ENCODE results near the gene SPAG8. TPM values are rescaled to one million over a fixed set of nuclear protein-coding genes. Genes with fewer than 3 reads are reported as not detected.

The SPAG8 gene
- total RNA-seq, 2 experiments from 2014 or later: 0.81 to 1.3 TPM

DNA sequence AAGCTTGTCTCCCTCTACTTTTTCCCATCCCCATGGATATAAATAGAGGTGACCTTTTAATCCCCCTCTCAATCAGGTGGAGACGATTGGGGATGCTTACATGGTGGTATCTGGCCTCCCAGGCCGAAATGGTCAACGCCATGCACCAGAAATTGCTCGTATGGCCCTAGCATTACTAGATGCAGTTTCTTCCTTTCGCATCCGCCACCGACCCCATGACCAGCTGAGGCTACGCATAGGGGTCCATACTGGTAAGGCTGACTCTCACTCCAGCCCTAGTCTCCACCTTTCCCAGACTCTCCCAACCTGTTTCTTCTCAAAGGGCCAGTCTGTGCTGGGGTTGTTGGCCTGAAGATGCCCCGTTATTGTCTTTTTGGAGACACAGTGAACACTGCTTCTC is 3.6 kb downstream of the SPAG8 start:
- Histone ChIP-seq H3K4me3 (ENCODE audit: low read length) (no peak overlapping the region), H3K4me1 (ENCODE audit: insufficient read depth, low read length) (peaks cover 28% of the 10 kb centered on the region), H3K27me3 (ENCODE audit: control insufficient read depth in 1 of 2, insufficient read depth in 2 of 2, low read length in 2 of 2) (no peaks in the 10 kb centered on the region), H3K36me3 (ENCODE audit: insufficient read depth, low read length) (peaks cover 37% of the 10 kb centered on the region), H3K9me3 (ENCODE audit: control insufficient read depth in 1 of 2, insufficient read depth in 1 of 2, low read length in 2 of 2) (no peaks in the 10 kb centered on the region), H3K27ac (ENCODE audit: low read depth in 1 of 2, low read length in 2 of 2) (no peak overlapping the region)
- POLR2A ChIA-PET: no interaction called here
- peaks cover 25% of the 10 kb centered on the region for H3K4me1 Mint-ChIP-seq (ENCODE audit: low read depth)
- H3K27me3 Mint-ChIP-seq: no peaks in the 10 kb centered on the region
- no peak overlapping the region for H3K4me3 Mint-ChIP-seq
- peaks cover 51% of the 10 kb centered on the region for H3K36me3 Mint-ChIP-seq (ENCODE audit: low read depth)
- intact Hi-C loops (cut with DNase I, micrococcal nuclease): loop anchor here in 1 of 2 experiments (2.0 kb wide), 1 partner anchor 14 kb away; no protein-coding TSS in a partner anchor
- H3K9me3 Mint-ChIP-seq: no peaks in the 10 kb centered on the region
- no peak for DNase-seq
- CTCF ChIA-PET: no interaction called here
- no peak for ATAC-seq (ENCODE audit: poor library complexity)
- no peak overlapping the region for H3K27ac Mint-ChIP-seq
- TF ChIP-seq, protein P1, sequence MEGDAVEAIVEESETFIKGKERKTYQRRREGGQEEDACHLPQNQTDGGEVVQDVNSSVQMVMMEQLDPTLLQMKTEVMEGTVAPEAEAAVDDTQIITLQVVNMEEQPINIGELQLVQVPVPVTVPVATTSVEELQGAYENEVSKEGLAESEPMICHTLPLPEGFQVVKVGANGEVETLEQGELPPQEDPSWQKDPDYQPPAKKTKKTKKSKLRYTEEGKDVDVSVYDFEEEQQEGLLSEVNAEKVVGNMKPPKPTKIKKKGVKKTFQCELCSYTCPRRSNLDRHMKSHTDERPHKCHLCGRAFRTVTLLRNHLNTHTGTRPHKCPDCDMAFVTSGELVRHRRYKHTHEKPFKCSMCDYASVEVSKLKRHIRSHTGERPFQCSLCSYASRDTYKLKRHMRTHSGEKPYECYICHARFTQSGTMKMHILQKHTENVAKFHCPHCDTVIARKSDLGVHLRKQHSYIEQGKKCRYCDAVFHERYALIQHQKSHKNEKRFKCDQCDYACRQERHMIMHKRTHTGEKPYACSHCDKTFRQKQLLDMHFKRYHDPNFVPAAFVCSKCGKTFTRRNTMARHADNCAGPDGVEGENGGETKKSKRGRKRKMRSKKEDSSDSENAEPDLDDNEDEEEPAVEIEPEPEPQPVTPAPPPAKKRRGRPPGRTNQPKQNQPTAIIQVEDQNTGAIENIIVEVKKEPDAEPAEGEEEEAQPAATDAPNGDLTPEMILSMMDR (IDR thresholded peaks at IDR 0.05): no peak

DNA sequence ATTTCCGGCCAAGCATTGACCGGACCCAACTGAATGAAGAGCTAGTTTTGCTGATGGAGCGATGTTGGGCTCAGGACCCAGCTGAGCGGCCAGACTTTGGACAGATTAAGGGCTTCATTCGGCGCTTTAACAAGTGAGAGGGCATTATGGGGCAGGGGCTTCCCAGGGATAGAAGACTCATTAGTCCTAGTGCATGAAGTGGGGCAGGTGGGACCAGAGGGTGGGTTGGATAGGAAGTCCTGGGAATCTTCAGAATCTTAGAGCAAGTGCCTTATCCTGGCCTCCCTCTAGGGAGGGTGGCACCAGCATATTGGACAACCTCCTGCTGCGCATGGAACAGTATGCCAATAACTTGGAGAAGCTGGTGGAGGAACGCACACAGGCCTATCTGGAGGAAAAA is 6.0 kb downstream of the SPAG8 start:
- Histone ChIP-seq H3K4me3 (ENCODE audit: low read length) (no peak overlapping the region), H3K9me3 (ENCODE audit: control insufficient read depth in 1 of 2, insufficient read depth in 1 of 2, low read length in 2 of 2) (no peaks in the 10 kb centered on the region), H3K4me1 (ENCODE audit: insufficient read depth, low read length) (peaks cover 5% of the 10 kb centered on the region), H3K27ac (ENCODE audit: low read depth in 1 of 2, low read length in 2 of 2) (no peak overlapping the region), H3K36me3 (ENCODE audit: insufficient read depth, low read length) (peaks cover 50% of the 10 kb centered on the region), H3K27me3 (ENCODE audit: control insufficient read depth in 1 of 2, insufficient read depth in 2 of 2, low read length in 2 of 2) (no peaks in the 10 kb centered on the region)
- peaks cover 66% of the 10 kb centered on the region for H3K36me3 Mint-ChIP-seq (ENCODE audit: low read depth)
- no peak overlapping the region for H3K4me3 Mint-ChIP-seq
- H3K9me3 Mint-ChIP-seq: no peaks in the 10 kb centered on the region
- H3K27ac Mint-ChIP-seq: no peak overlapping the region
- ChIA-PET CTCF (no interaction called here), POLR2A (interaction anchor here (0.8 kb wide), 1 partner anchor 8 kb away, joined by 4 read pairs; the partner anchor contains the start of gene HINT2)
- no peak for ATAC-seq (ENCODE audit: poor library complexity)
- DNase-seq: no peak
- no peaks in the 10 kb centered on the region for H3K27me3 Mint-ChIP-seq
- TF ChIP-seq, protein P1 (IDR thresholded peaks at IDR 0.05): no peak
- intact Hi-C loops (cut with DNase I, micrococcal nuclease): no loop called here
- H3K4me1 Mint-ChIP-seq (ENCODE audit: low read depth): peaks cover 3% of the 10 kb centered on the region

DNA sequence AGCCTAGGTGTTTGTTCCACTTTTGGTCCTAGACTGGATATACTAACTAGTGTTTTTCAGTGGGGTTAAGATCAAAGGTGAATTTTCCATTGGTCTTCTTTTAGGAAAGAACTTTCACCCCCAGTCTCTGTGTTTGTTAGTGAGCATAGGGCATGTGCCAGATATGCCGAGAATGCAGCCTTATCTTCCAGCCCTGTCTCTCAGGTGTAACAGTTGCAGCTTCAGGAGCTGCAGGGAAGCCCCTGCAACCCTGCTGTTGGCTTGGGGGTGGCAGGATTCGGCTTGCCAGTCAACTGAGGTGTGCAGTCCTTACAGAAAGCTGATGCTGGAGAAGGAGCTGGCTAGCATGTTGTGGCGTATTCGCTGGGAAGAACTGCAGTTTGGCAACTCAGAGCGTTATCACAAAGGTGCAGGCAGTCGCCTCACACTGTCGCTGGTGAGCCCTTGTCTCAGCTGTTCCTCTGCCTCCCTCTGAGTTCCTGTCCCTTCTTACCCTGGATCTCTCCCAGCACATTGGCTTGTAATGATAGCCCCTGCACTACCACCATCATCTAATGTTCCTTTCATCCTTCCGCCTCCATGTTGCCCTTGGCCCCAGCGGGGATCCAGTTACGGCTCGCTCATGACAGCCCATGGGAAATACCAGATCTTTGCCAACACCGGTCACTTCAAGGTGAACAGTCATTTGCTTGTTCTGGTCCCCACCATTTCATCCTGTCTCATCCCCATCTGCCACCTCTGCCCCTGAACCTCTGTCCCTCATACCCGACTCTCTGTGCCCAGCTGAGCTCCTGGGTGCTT is 10.5 kb downstream of the SPAG8 start:
- no peak overlapping the region for H3K27ac Mint-ChIP-seq
- TF ChIP-seq, protein P1 (IDR thresholded peaks at IDR 0.05): no peak
- no peaks in the 10 kb centered on the region for H3K4me1 Mint-ChIP-seq (ENCODE audit: low read depth)
- POLR2A ChIA-PET: no interaction called here
- CTCF ChIA-PET: no interaction called here
- Histone ChIP-seq H3K4me1 (ENCODE audit: insufficient read depth, low read length) (no peaks in the 10 kb centered on the region), H3K9me3 (ENCODE audit: control insufficient read depth in 1 of 2, insufficient read depth in 1 of 2, low read length in 2 of 2) (no peaks in the 10 kb centered on the region), H3K27ac (ENCODE audit: low read depth in 1 of 2, low read length in 2 of 2) (no peak overlapping the region), H3K4me3 (ENCODE audit: low read length) (no peak overlapping the region), H3K36me3 (ENCODE audit: insufficient read depth, low read length) (peaks cover 45% of the 10 kb centered on the region), H3K27me3 (ENCODE audit: control insufficient read depth in 1 of 2, insufficient read depth in 2 of 2, low read length in 2 of 2) (no peaks in the 10 kb centered on the region)
- ATAC-seq (ENCODE audit: poor library complexity) (no peak), DNase-seq (no peak)
- no peaks in the 10 kb centered on the region for H3K27me3 Mint-ChIP-seq
- peaks cover 60% of the 10 kb centered on the region for H3K36me3 Mint-ChIP-seq (ENCODE audit: low read depth)
- no peaks in the 10 kb centered on the region for H3K9me3 Mint-ChIP-seq
- intact Hi-C loops (cut with DNase I, micrococcal nuclease): no loop called here
- H3K4me3 Mint-ChIP-seq: no peak overlapping the region
